Left cardiac atrium (tissue), 4 donors: ENCODE data around the gene SLC12A7. TPM values are rescaled to one million over a fixed set of nuclear protein-coding genes. Genes with fewer than 3 reads are reported as not detected.
"Not testable (repeated sequence)": the region's sequence is repeated elsewhere in the genome, so short reads cannot be mapped to it uniquely, and the experiment has no call there.

Experiments
- ATAC-seq, 2 donors: fragments of 200-7000 bp; cut with Tn5 transposase; one replicate each; pipeline ENCODE4 v1.9.1; 2020; ENCODE audit warnings: mild to moderate bottlenecking in 2 of 2, moderate library complexity in 2 of 2
- DNase-seq: peaks from one replicate; pipeline ENCODE4 v3.0.0-alpha.2; 2020
- intact Hi-C, 2 donors: fragments of 100-400 bp; cut with DNase I; formaldehyde crosslinking; loops; one replicate each; pipeline versions ENCODE4 v1.14.1 to v1.15.1; 2022 to 2023
- long read RNA-seq: library from polyadenylated mRNA; unstranded; transcript quantifications from one replicate; pipeline ENCODE4 v2.0.0, GENCODE V29; 2021
- total RNA-seq, 2 donors: library from RNA; stranded (reverse); fragmentation: NEBNext Ultra II Directional; extraction: Animal tissue kit (Norgen Biotek cat#: 25700); gene quantifications; one replicate each; pipeline ENCODE4 v1.2.1, GENCODE V29; 2021
- donor health status: DM: no; HTN: yes; CAD: no.
- donor health status: DM: no; HTN: yes; CAD: no; lungs with severe emphysema.
- donor health status: DM: yes; HTN: yes; CAD: no.
- donor health status: Dilated cardiomyopathy.

Gene SLC12A7
- 10 to 100 TPM; 53.7 to 54.1 TPM for total RNA-seq
- long read RNA-seq, partial matches to known transcripts, result 30 of 36 reads
- long read RNA-seq, other reads (novel, unspliced or antisense), result 6 of 36 reads

DNA sequence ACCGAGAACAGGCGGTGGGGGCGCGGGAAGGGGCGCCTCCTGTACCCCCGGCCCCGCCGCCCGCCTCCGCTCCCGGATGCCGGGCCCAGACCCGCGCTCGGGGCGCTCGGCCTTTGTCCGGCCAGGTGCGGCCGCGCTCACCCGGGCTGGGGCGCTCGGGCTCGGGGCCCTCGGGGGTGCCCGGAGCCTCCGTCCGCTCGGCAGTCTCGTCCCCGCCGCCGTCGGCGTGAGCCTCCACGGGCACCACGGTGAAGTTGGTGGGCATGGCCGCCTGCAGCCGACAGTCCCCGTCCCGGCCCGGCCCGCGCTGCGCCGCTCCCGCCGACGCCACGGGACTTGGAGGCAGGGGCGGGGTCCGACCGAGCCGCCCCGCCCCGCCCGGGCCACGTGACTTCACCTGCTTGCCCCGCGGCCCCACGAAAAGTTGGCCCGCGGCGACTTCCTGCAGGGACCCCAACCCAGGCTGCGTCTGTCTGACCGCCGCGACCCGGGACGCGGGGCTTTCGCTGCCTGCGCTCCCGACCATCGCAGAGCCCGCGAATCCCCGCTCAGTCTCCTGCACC lies at the start of gene SLC12A7:
SLC12A7 (minus strand) TSS at position 337 of the 563 bp plus-strand sequence; CDS start at position 265, 72 bp downstream.
- ATAC-seq, result peak; percentile 69 to 84
- intact Hi-C loops, result no loop called here
- peak; percentile 66 for DNase-seq

DNA sequence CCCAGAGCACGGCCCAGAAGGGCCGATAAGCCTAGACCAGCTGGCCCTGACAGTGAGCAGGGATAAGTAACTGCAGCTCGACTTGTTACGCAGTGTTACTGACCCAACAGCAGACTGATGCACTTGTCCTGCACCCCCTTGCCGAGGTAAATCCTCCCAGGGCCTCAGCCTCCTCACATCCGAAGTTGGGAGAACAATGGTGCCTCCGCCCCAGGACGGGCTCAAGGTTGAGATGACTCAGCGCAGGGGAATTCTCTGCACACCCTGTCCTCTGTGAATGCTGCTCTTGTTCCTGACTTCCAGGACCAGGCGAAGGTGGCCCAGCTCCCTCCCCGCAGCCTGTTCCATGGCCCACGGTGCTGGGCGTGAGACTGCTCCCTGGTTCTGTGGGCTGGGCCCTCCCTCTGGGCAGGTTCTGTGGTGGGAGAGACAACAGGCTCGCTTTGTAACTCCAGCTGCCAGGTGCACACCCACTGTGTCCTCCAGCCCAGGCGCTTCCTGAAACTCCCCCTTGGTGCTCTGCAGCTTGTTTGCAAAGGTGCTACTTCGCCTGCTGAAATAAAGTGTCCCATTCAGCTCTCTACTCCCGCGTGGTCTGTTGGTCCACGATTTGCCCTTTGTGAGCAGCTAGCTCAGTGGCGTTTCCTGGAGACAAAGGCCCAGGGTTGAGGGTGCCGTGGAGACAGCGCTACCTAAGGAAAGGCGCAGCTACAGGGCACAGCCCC lies 49.4 kb upstream of the SLC12A7 start:
- intact Hi-C loops, result loop anchor here in 1 of 2 donors (10.0 kb wide), 2 partner anchors 236 to 484 kb away; no protein-coding TSS in a partner anchor
- ATAC-seq, result peak in 1 of 2 donors; percentile 45
- DNase-seq, result peak; percentile 19

DNA sequence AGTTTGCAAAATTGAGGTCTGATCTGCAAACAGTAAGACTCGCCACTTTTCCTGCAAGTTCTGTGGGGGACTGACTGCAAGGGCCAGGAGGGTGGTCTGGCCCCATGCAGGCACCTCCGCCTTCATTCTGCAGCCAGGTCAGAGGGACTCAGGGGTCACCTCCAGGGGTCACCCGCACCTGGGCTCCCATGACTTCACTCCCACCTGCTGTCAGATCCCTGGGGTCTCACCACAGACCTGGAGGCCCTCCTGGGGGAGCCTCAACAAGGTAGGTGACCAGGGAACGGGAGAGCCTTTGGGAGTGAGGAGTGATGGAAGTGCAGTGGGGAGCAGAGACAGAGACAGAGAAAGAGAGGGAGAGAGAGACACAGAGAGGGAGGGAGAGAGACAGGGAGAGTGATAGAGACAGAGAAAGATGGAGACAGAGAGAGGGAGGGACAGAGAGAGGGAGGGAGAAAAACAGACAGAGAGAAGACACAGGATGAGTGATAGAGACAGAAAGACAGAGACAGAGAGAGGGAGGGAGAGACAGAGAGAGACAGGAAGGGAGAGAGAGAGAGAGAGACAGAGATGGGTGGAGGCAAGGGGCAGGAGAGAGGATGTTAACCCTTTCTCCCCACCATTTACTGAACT lies 48.0 kb upstream of the SLC12A7 start:
- ATAC-seq (no peak), DNase-seq (peak; percentile 2)
- intact Hi-C loops, result loop anchor here in 1 of 2 donors (10.0 kb wide), 2 partner anchors 235 to 485 kb away; no protein-coding TSS in a partner anchor

GRCh38 chr5:1159341-1159675 lies 47.4 kb upstream of the SLC12A7 start:
- ATAC-seq (no peak), DNase-seq (peak; percentile 13)
- intact Hi-C loops, result no loop called here

- intact Hi-C loops, result no loop called here
- DNase-seq (peak; percentile 5), ATAC-seq (no peak)
Measured at GRCh38 chr5:1158647-1159340, 46.9 kb upstream of the SLC12A7 start.

DNA sequence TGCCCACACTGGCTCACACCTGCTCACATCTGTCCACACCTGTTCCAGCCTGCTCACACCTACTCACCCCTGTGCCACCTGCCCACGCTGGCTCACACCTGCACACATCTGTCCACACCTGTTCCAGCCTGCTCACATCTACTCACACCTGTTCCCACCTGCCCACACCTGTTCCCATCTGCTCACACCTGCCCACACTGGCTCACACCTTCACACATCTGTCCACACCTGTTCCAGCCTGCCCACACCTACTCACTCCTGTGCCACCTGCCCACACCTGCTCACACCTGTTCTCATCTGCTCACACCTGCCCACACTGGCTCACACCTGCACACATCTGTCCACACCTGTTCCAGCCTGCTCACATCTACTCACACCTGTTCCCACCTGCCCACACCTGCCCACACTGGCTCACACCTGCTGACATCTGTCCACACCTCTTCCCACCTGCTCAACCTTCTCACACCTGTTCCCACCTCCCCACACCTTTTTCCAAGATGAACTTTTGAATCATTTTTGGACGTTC lies 45.7 kb upstream of the SLC12A7 start:
- intact Hi-C loops, result not testable (repeated sequence)
- peak; percentile 6 for DNase-seq

DNA sequence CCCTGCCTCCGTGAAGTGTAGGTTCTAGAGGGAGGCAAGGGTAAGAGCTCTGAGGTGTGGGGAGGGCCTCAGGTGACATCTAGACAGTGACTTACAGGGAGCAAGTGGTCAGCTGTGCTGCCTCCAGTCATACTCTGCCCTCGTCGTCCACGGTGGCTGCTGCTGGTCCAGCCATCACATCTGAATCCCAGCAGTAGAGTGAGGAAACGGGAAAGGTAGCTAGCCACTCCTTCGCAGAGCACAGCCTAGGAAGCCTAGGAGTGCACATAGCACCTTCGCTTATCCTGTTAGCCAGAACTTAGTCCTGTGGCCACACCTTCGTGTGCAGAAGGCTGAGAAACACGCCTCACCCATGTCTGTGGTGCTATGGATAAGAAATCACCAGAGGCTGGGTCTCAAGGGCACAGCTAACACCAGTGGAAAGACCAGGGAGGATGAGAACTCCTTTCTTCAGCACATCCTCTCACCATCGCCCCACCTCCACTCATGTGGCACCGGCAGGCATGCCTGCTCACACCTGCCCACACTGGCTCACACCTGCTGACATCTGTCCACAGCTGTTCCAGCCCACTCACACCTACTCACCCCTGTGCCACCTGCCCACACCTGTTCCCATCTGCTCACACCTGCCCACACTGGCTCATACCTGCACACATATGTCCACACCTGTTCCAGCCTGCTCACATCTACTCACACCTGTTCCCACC lies 45.0 kb upstream of the SLC12A7 start:
- intact Hi-C loops, result no loop called here
- ATAC-seq, result no peak
- DNase-seq, result peak; percentile 5

More for the DNA sequence above, 45.7 kb upstream of the SLC12A7 start:
- not testable (repeated sequence) for ATAC-seq

GRCh38 chr5:1156033-1156753 lies 44.3 kb upstream of the SLC12A7 start:
- ATAC-seq, result peak in 1 of 2 donors; percentile 21
- DNase-seq, result peak; percentile 21
- intact Hi-C loops, result no loop called here

DNA sequence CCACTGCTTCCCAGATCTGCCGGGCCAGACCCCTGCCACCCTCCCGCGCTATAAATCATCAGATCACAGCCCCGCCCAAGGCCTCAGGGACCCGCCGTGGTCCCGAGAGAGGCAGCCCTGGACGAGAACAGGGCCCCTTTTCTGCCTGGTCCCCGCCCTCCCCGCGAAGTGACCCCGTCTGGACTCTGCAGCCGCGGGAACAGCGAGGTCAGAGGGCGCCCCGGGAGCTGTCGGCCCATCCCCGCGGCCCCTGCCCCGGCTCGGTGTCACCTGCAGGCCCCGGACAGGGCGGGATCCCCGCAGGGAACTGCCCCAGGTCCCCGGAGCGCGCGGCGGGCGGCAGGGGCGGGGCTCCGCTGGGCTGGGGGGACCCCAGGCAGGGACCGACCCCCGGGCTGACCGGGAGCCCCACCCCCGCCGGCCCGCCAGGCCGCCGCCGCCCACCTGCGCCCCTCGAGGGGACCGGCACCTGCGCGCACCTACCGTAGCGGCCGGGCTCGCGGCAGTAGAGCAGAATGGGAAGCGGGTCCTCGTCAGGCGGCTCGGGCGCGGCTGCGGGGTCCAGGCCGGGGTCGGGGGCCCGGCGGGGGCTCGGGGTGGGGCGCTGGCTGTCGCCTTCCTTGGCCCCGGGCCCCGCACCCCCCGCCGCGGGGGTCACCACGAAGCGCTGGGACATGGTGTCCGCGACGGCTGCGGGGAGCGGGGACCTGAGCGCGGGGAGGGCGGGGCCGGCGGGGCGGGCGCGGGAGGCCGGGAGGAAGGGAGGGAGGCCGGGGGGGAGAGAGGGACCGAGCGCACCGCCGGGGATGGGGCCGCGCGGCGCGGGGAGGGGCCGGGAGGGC lies 43.5 kb upstream of the SLC12A7 start:
- DNase-seq, result peak; percentile 24
- intact Hi-C loops, result no loop called here
- ATAC-seq, result no peak

- DNase-seq, result no peak
- no peak for ATAC-seq
- intact Hi-C loops, result no loop called here
Measured at GRCh38 chr5:1153428-1153827, 41.6 kb upstream of the SLC12A7 start.

DNA sequence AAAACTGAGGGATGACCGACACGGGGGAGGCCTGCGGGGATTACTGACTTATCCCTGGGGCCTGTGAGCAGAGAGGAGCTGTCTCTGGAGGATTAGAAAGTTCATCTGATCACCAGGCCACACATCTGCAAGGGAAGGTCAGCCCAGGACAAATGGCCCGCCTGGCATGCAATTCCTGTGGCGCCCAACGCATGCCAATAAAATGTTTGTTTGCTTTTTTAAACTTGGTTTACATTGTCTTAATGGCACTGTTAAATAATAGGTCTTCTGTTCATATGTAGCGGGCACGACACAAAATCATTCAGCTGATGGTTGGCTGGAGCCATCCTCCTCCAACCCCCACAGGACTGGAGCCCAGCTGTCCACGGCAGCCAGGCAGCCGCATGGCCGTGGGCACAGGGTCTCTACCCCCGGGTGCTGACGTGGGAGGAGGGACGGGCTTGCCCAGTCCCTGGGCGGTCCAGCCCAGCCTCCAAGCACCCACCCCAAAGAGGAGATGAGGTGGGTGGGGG lies 41.0 kb upstream of the SLC12A7 start:
- intact Hi-C loops, result no loop called here
- ATAC-seq (no peak), DNase-seq (no peak)

GRCh38 chr5:1152156-1152555 lies 40.3 kb upstream of the SLC12A7 start:
- DNase-seq (no peak), ATAC-seq (no peak)
- intact Hi-C loops, result no loop called here

GRCh38 chr5:1151316-1151715 lies 39.5 kb upstream of the SLC12A7 start:
- intact Hi-C loops, result no loop called here
- ATAC-seq (no peak), DNase-seq (no peak)

DNA sequence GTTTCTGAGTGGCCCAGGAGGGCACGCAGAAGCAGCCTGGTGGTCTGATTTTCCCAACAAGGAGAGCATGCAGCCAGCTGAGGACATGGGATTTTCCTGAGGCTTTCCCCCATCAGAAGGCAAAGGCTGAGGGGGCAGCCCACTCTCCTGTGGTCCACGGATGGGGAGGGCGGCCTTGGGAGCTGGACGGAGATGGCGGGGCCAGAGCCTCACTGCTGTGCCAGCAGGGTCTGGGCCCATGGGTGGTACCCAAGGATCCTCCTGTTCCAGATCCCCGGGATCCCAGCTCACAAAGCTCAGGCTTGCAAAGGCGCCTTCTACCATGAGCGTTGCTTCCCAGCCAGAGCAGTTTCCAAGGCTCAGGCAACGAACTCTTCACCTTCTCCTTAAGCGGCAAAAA lies 39.0 kb upstream of the SLC12A7 start:
- intact Hi-C loops, result no loop called here
- DNase-seq (no peak), ATAC-seq (no peak)

- DNase-seq, result no peak
- no peak for ATAC-seq
- intact Hi-C loops, result loop anchor here in 1 of 2 donors (10.0 kb wide), 1 partner anchor 220 kb away; no protein-coding TSS in a partner anchor
Measured at GRCh38 chr5:1144638-1145396, 33.0 kb upstream of the SLC12A7 start.

GRCh38 chr5:1144089-1144488 lies 32.2 kb upstream of the SLC12A7 start:
- DNase-seq (no peak), ATAC-seq (no peak)
- intact Hi-C loops, result loop anchor here in 1 of 2 donors (10.0 kb wide), 1 partner anchor 219 kb away; no protein-coding TSS in a partner anchor
